H1 (cell line): ENCODE measurements around the gene VPS13A. TPM values are rescaled to one million over a fixed set of nuclear protein-coding genes. Genes with fewer than 3 reads are reported as not detected.

Source experiments
- ASH2L ChIP-seq: fragments of 200-600, 300-600 bp; sonication (generic); IDR thresholded peaks from one replicate; pipeline ENCODE4 v1.7.1; 2017; ENCODE audit warnings: low read length
- CHD7 ChIP-seq: fragments of 300-600 bp; sonication (generic); IDR thresholded peaks from 2 replicates; pipeline ENCODE4 v1.7.1; 2012; ENCODE audit warnings: low read length, moderate library complexity, mild to moderate bottlenecking, inconsistent platforms; ENCODE audit not compliant: insufficient replicate concordance
- CREB1 ChIP-seq: IDR thresholded peaks from 2 replicates; pipeline ENCODE4 v1.6.1; 2012; ENCODE audit warnings: inconsistent platforms
- JUN ChIP-seq: IDR thresholded peaks from 2 replicates; pipeline ENCODE4 v1.6.1; 2011; ENCODE audit warnings: low read depth, mild to moderate bottlenecking, improper control_type of control experiment, low read length
- KDM4A ChIP-seq: IDR thresholded peaks from one replicate; pipeline ENCODE4 v1.7.1; 2012; ENCODE audit warnings: low read depth, mild to moderate bottlenecking, moderate library complexity, low read length, inconsistent platforms; ENCODE audit not compliant: severe bottlenecking
- KDM5A ChIP-seq: fragments of 200-600 bp; IDR thresholded peaks from 2 replicates; pipeline ENCODE4 v1.7.1; 2012; ENCODE audit warnings: mild to moderate bottlenecking, low read length, inconsistent platforms, mixed read lengths
- POU5F1 ChIP-seq: IDR thresholded peaks from 2 replicates; pipeline ENCODE4 v1.6.1; 2011; ENCODE audit warnings: low read depth, mild to moderate bottlenecking, low read length, moderate library complexity
- SP4 ChIP-seq: IDR thresholded peaks from 2 replicates; pipeline ENCODE4 v1.6.1; 2012; ENCODE audit warnings: low read length, inconsistent platforms
- TAF1 ChIP-seq: IDR thresholded peaks from 2 replicates; pipeline ENCODE4 v1.6.1; 2011; ENCODE audit warnings: mild to moderate bottlenecking, low read depth, low read length
- TBP ChIP-seq: IDR thresholded peaks from 2 replicates; pipeline ENCODE4 v1.6.1; 2011; ENCODE audit warnings: low read depth, low read length, improper control_type of control experiment
- TEAD4 ChIP-seq: IDR thresholded peaks from 2 replicates; pipeline ENCODE4 v1.6.1; 2012; ENCODE audit warnings: low read depth, low read length, inconsistent platforms, mixed read lengths
- ZNF274 ChIP-seq: IDR thresholded peaks from 2 replicates; pipeline ENCODE4 v1.7.0; 2012; ENCODE audit warnings: low read length, borderline replicate concordance; ENCODE audit errors: extremely low read depth
- polyA plus RNA-seq, 7 experiments: library from polyadenylated mRNA; depleted of rRNA in 3 of 7; stranded (reverse) in 5 of 7; unstranded in 2 of 7; fragments of >200 nt in 5 of 7; fragments of 200-250 nt in 2 of 7; gene quantifications; 1 replicate in 5 of 7; 2 replicates in 1 of 7; 4 replicates in 1 of 7; pipeline versions ENCODE4 v1.2.1 to v1.2.3, GENCODE V29; 2011 to 2013; ENCODE audit warnings: missing spikeins in 2 of 7, mixed read lengths in 2 of 7
- total RNA-seq: library from RNA; stranded (reverse); fragmentation: NEBNext Ultra II Directional; extraction: Animal tissue kit (Norgen Biotek cat#: 25700); gene quantifications from 2 replicates; pipeline ENCODE4 v1.2.1, GENCODE V29; 2021

Gene VPS13A
- total and polyA plus RNA-seq, 2 of the 8 experiments (the other 6 are each of a cell fraction or from before 2014, with no cell fraction given) = 6.0 to 36.5 TPM

- TF ChIP-seq CHD7 = no peak
- no peak for TF ChIP-seq TAF1
- TF ChIP-seq CREB1 = no peak
- TF ChIP-seq SP4 = no peak
- no peak for TF ChIP-seq KDM4A
- no peak for TF ChIP-seq KDM5A
- no peak for TF ChIP-seq JUN
- no peak for TF ChIP-seq POU5F1
- no peak for TF ChIP-seq ZNF274
- TF ChIP-seq ASH2L = no peak
- TF ChIP-seq TBP = no peak
- no peak for TF ChIP-seq TEAD4
Observed at GRCh38 chr9:77293949-77294348, 116.6 kb downstream of the VPS13A start (continued).
